ENCODE results near the gene WDR27. TPM values are rescaled to one million over a fixed set of nuclear protein-coding genes. Genes with fewer than 3 reads are reported as not detected.

The WDR27 gene
- total RNA-seq, 1 experiment from 2014 or later = 77.9 TPM

DNA sequence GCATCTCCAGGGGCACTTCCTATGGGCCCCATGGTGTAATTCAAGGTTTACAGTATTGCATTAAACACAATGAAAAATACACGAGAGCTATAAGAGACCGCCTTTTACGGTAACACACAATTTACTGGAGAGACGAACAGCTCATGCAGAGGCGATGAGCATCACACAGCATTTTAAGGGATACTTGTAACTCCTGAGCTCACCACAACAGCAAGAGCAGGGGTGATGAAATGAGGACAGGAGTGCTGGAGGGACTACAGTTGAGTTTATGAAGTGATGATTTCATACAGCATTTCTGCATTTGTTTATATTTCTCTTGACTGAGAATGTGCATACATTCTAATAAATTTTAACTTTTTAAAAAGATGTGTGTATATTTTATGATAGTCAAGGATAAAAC, 113.9 kb downstream of the WDR27 start:
- CTCF ChIA-PET = no interaction called here
- no peak for DNase-seq
- peaks cover 4% of the 10 kb centered on the region for H3K9me3 Mint-ChIP-seq (ENCODE audit: low read depth, unreplicated experiment)
- TF ChIP-seq, protein P1, sequence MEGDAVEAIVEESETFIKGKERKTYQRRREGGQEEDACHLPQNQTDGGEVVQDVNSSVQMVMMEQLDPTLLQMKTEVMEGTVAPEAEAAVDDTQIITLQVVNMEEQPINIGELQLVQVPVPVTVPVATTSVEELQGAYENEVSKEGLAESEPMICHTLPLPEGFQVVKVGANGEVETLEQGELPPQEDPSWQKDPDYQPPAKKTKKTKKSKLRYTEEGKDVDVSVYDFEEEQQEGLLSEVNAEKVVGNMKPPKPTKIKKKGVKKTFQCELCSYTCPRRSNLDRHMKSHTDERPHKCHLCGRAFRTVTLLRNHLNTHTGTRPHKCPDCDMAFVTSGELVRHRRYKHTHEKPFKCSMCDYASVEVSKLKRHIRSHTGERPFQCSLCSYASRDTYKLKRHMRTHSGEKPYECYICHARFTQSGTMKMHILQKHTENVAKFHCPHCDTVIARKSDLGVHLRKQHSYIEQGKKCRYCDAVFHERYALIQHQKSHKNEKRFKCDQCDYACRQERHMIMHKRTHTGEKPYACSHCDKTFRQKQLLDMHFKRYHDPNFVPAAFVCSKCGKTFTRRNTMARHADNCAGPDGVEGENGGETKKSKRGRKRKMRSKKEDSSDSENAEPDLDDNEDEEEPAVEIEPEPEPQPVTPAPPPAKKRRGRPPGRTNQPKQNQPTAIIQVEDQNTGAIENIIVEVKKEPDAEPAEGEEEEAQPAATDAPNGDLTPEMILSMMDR (IDR thresholded peaks at IDR 0.05; ENCODE audit: unreplicated experiment) = no peak
- peaks cover 11% of the 10 kb centered on the region for H3K4me1 Mint-ChIP-seq (ENCODE audit: low read depth, unreplicated experiment)
- no peaks in the 10 kb centered on the region for H3K36me3 Mint-ChIP-seq (ENCODE audit: insufficient read depth, unreplicated experiment)
- intact Hi-C loops (cut with micrococcal nuclease; ENCODE audit: unreplicated experiment) = no loop called here
- H3K27me3 Mint-ChIP-seq (ENCODE audit: unreplicated experiment) = no peaks in the 10 kb centered on the region
- BruUV-seq (replicated peaks) = no TSS peak
- no peak overlapping the region for H3K27ac Mint-ChIP-seq (ENCODE audit: unreplicated experiment)
- no peak overlapping the region for H3K4me3 Mint-ChIP-seq (ENCODE audit: low read depth, unreplicated experiment)

DNA sequence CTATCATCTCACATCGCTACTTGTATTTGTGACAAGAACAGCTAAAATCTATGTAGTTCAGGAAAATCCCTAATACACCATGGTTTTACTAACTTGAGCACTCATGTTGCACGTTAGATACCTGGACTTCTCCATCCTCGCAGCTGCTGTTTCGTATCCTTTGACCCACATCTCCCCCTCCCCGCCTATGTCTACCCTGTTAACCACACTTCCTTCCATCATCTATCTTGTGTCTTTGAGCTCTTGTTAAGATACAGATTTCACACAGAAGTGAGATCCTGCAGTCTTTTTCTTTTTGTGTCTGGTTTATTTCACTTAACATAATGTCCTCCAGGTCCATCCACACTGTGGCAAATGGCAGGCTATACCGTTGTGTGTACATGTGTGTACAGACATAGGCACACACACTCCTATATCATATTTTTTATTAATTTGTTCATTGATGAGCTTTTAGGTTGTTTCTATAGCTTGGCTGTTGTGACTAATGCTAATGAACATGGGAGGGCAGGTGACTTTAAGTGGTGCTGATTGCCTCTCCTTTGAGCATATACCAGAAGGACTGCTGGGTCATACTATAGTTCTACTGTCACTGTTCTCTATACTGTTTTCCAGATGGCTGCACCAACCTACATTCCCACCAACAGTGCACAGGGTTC, 117.8 kb downstream of the WDR27 start:
- no TSS peak for BruUV-seq (replicated peaks)

GRCh38 chr6:169579407-169580111, 122.3 kb downstream of the WDR27 start:
- Mint-ChIP-seq H3K4me3 (ENCODE audit: low read depth, unreplicated experiment) (no peak overlapping the region), H3K36me3 (ENCODE audit: insufficient read depth, unreplicated experiment) (no peaks in the 10 kb centered on the region), H3K27ac (ENCODE audit: unreplicated experiment) (no peak overlapping the region), H3K27me3 (ENCODE audit: unreplicated experiment) (no peaks in the 10 kb centered on the region), H3K9me3 (ENCODE audit: low read depth, unreplicated experiment) (no peaks in the 10 kb centered on the region), H3K4me1 (ENCODE audit: low read depth, unreplicated experiment) (no peaks in the 10 kb centered on the region)
- BruUV-seq (replicated peaks) = no TSS peak
- no peak for DNase-seq
- CTCF ChIA-PET = no interaction called here
- TF ChIP-seq, protein P1 (IDR thresholded peaks at IDR 0.05; ENCODE audit: unreplicated experiment) = no peak
- intact Hi-C loops (cut with micrococcal nuclease; ENCODE audit: unreplicated experiment) = no loop called here

More for the DNA sequence above, 117.8 kb downstream of the WDR27 start:
- Mint-ChIP-seq H3K9me3 (ENCODE audit: low read depth, unreplicated experiment) (peaks cover 4% of the 10 kb centered on the region), H3K27me3 (ENCODE audit: unreplicated experiment) (no peaks in the 10 kb centered on the region), H3K4me1 (ENCODE audit: low read depth, unreplicated experiment) (peaks cover 1% of the 10 kb centered on the region), H3K27ac (ENCODE audit: unreplicated experiment) (no peak overlapping the region), H3K36me3 (ENCODE audit: insufficient read depth, unreplicated experiment) (no peaks in the 10 kb centered on the region), H3K4me3 (ENCODE audit: low read depth, unreplicated experiment) (no peak overlapping the region)
- CTCF ChIA-PET = no interaction called here
- TF ChIP-seq, protein P1 (IDR thresholded peaks at IDR 0.05; ENCODE audit: unreplicated experiment) = no peak
- DNase-seq = no peak
- intact Hi-C loops (cut with micrococcal nuclease; ENCODE audit: unreplicated experiment) = no loop called here

DNA sequence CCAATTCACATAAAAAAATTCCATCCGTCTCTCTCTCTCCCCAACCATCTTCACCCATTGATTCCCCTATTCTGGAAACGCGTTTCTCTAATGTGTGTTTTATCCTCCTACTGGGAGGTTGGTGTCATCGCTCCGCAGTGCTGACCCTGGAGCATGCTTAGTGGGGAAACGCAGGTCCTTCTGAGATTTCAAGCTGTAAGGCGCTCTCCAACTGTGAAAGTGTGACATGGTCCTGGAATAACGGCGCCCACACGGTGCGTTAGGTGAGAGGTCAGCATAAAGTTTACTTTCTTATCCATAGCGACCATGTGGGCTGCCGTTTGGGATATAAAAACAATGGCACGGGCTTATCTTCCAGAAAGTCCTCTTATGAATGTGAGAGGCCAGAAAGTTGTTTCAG, 123.9 kb downstream of the WDR27 start:
- H3K9me3 Mint-ChIP-seq (ENCODE audit: low read depth, unreplicated experiment) = no peaks in the 10 kb centered on the region
- no peak for DNase-seq
- H3K27me3 Mint-ChIP-seq (ENCODE audit: unreplicated experiment) = no peaks in the 10 kb centered on the region
- CTCF ChIA-PET = no interaction called here
- BruUV-seq (replicated peaks) = no TSS peak
- no peaks in the 10 kb centered on the region for H3K36me3 Mint-ChIP-seq (ENCODE audit: insufficient read depth, unreplicated experiment)
- no peak overlapping the region for H3K27ac Mint-ChIP-seq (ENCODE audit: unreplicated experiment)
- no peak overlapping the region for H3K4me3 Mint-ChIP-seq (ENCODE audit: low read depth, unreplicated experiment)
- intact Hi-C loops (cut with micrococcal nuclease; ENCODE audit: unreplicated experiment) = no loop called here
- TF ChIP-seq, protein P1 (IDR thresholded peaks at IDR 0.05; ENCODE audit: unreplicated experiment) = no peak
- no peaks in the 10 kb centered on the region for H3K4me1 Mint-ChIP-seq (ENCODE audit: low read depth, unreplicated experiment)

Measured in Calu3 (cell line).